Heart right ventricle (tissue), 16 donors: ENCODE results near the gene AP2A1. TPM values are rescaled to one million over a fixed set of nuclear protein-coding genes. Genes with fewer than 3 reads are reported as not detected.
A peak's percentile ranks its signal among the peaks of the same experiment; 100 is the strongest.

Experiments used
- ATAC-seq, 8 donors: fragments of 200-7000 bp; cut with Tn5 transposase; one replicate each; pipeline ENCODE4 v1.9.1; 2020; ENCODE audit warnings: mild to moderate bottlenecking in 8 of 8, moderate library complexity in 8 of 8, moderate number of reproducible peaks in 1 of 8
- DNase-seq, 2 donors: peaks; one replicate each; pipeline ENCODE4 v3.0.0-alpha.2; 2020
- H3K27ac ChIP-seq, 10 donors: fragments of 200-600 bp; sonication (generic) in 2 of 10; one replicate each; pipeline versions ENCODE4 v1.5.0 to v1.8.0; 2020 to 2022; ENCODE audit warnings: mild to moderate bottlenecking in 3 of 10
- H3K27me3 ChIP-seq, 7 donors: fragments of 200-600 bp; one replicate each; pipeline ENCODE4 v1.8.0; 2021 to 2022; ENCODE audit warnings: mild to moderate bottlenecking in 2 of 7
- H3K36me3 ChIP-seq, 9 donors: fragments of 200-600 bp; sonication (generic) in 1 of 9; one replicate each; pipeline versions ENCODE4 v1.5.0 to v1.8.0; 2020 to 2022; ENCODE audit warnings: mild to moderate bottlenecking in 2 of 9
- H3K4me1 ChIP-seq, 9 donors: fragments of 200-600 bp; sonication (generic) in 1 of 9; one replicate each; pipeline versions ENCODE4 v1.5.0 to v1.8.0; 2020 to 2022; ENCODE audit warnings: mild to moderate bottlenecking in 4 of 9
- H3K4me3 ChIP-seq, 10 donors: fragments of 200-600 bp; sonication (generic) in 2 of 10; one replicate each; pipeline versions ENCODE4 v1.5.0 to v1.8.0; 2020 to 2022; ENCODE audit warnings: mild to moderate bottlenecking in 7 of 10, moderate library complexity in 2 of 10
- H3K9me3 ChIP-seq, 11 donors: fragments of 200-600 bp in 10 of 11; sonication (generic) in 2 of 11; one replicate each; pipeline versions ENCODE4 v1.5.0 to v1.8.0; 2013 to 2022; ENCODE audit warnings: mild to moderate bottlenecking in 2 of 11, control low read depth in 1 of 11, moderate library complexity in 1 of 11
- CTCF ChIP-seq, 9 donors: fragments of 200-600 bp; sonication (generic) in 2 of 9; IDR thresholded peaks; one replicate each; pipeline versions ENCODE4 v1.5.0 to v1.8.0; 2021 to 2022; ENCODE audit warnings: antibody characterized with exemption in 9 of 9, mild to moderate bottlenecking in 5 of 9, moderate library complexity in 1 of 9
- WGBS, 2 donors: extraction: QIAGEN DNeasy Blood & Tissue Kit; methylation state at CpG; one replicate each; pipeline ENCODE4 v1.1.7; 2013; ENCODE audit warnings: inconsistent platforms in 1 of 2; 5-methylcytosine and 5-hydroxymethylcytosine counted together
- intact Hi-C, 10 donors: fragments of 100-400 bp; cut with DNase I; formaldehyde crosslinking; loops; one replicate each; pipeline versions ENCODE4 v1.11.1 to v1.14.2; 2022
- polyA plus RNA-seq, 2 donors: library from polyadenylated mRNA; stranded (reverse); fragments of 200-250 nt; gene quantifications; one replicate each; pipeline ENCODE4 v1.2.3, GENCODE V29; 2013
- total RNA-seq, 10 donors: library from RNA; stranded (reverse); fragmentation: NEBNext Ultra II Directional in 3 of 10; extraction: Animal tissue kit (Norgen Biotek cat#: 25700) in 3 of 10; gene quantifications; one replicate each; pipeline versions ENCODE4 v1.2.1 to v1.2.4, GENCODE V29; 2021 to 2023
- donor health status: Arrhythmogenic right ventricular cardiomyopathy.
- donor health status: ischemic (EF 13 %, LVEDD 7.1; RV severe dilation, severe dysfunction).
- donor health status: healthy with polysubstance abuse.
- donor health status: DM: no; HTN: yes; CAD: no.
- donor health status: DM: no; HTN: no; CAD: no.
- donor health status: ischemic (EF 25% LVEDD 6.9; RV normal size, moderate dysfunction).
- donor health status: ischemic (EF 25% LVEDD 5.7; RV mildly dilated, moderate dysfunction).
- donor health status: healthy.
- donor health status: DM: yes; HTN: yes; CAD: no.
- donor health status: Ischemic cardiomyopathy.
- donor health status: ischemic (EF 35%, LVEDD 5.7; RV mildly dilated, moderate dysfunction).
- donor health status: nonischemic (EF 11% LVEDD 7.7; RV severe dilation, severe dysfunction).
- donor health status: DM: yes; HTN: yes; CAD: no.
- donor health status: PGD.
- donor health status: ischemic (EF 29% LVEDD 5.4; RV normal size, mild dysfunction).
- donor health status: nonischemic (EF 23%, LVEDD 6.1; RV moderate dilation, normal function).

The AP2A1 gene
- total and polyA plus RNA-seq, 12 donors: 36.1 to 108 (median 62.6) TPM

GRCh38 chr19:49799271-49799797, 32.5 kb downstream of the AP2A1 start:
- Histone ChIP-seq H3K9me3 (no peaks in the 10 kb centered on the region), H3K27ac (no peak overlapping the region), H3K27me3 (no peaks in the 10 kb centered on the region), H3K4me1 (peaks cover 0 to 18% (median 5%) of the 10 kb centered on the region in 9 donors), H3K4me3 (no peak overlapping the region), H3K36me3 (peaks cover 0 to 100% (median 61%) of the 10 kb centered on the region in 9 donors)
- WGBS, 2 donors: 93 to 94% methylated on average over 28 of the region's 28 CpGs
- DNase-seq (no peak), ATAC-seq (no peak)
- TF ChIP-seq CTCF (IDR thresholded peaks at IDR 0.05): no peak
- intact Hi-C loops: no loop called here

DNA sequence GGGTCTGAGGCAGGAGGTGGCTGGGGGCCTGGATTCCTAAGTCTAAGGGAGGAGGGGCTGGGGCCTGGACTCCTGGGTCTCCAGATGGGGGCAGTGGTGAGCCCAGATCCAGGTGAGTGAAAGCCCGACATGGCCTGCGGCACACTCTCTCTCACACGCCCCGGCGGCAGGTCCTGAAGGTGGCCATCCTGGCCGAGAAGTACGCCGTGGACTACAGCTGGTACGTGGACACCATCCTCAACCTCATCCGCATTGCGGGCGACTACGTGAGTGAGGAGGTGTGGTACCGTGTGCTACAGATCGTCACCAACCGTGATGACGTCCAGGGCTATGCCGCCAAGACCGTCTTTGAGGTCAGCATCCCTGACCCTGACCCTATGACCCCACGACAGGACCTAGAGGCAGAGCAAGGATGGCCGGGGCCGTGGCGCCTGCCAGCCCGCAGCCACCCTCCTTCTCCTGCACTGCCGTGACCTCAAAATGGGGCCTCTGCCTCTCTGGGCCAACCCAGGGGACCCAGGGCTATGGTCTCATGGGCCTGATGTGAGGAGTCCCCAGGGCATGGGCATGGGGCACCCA, 33.1 kb downstream of the AP2A1 start:
- Histone ChIP-seq H3K36me3 (peaks cover 0 to 100% (median 56%) of the 10 kb centered on the region in 9 donors), H3K27me3 (no peaks in the 10 kb centered on the region), H3K9me3 (no peaks in the 10 kb centered on the region), H3K4me3 (no peak overlapping the region), H3K4me1 (peaks cover 0 to 18% (median 5%) of the 10 kb centered on the region in 9 donors), H3K27ac (no peak overlapping the region)
- intact Hi-C loops: loop anchor here in 2 of 10 donors (5.0 to 10.0 kb wide), 2 partner anchors 113 to 115 kb away; partner anchors contain the start of gene ADM5 (in 2 of the 2)
- TF ChIP-seq CTCF (IDR thresholded peaks at IDR 0.05): peak in 2 of 9 donors; percentile 15 to 19
- DNase-seq (no peak), ATAC-seq (no peak)
- WGBS, 2 donors: 94% methylated on average over 25 of the region's 25 CpGs

DNA sequence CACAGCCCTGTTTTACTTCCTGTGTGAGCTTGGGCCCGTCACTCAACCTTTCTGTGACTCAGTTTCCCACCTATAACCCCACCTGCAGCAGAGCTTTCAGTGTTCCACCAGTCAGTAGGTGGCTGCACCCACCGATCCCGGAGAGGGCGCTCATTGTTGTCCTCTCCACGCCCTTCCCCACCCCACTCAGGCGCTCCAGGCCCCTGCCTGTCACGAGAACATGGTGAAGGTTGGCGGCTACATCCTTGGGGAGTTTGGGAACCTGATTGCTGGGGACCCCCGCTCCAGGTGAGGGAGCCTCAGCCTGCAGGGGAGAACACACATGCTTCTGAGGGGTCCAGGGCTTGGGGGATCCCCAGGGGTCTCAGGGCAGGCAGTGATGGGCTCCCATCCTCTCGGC, 34.0 kb downstream of the AP2A1 start:
- intact Hi-C loops: loop anchor here in 2 of 10 donors (5.0 to 10.0 kb wide), 2 partner anchors 113 to 116 kb away; partner anchors contain the start of gene ADM5 (in 2 of the 2)
- WGBS, 2 donors: 97 to 98% methylated on average over 10 of the region's 10 CpGs
- no peak for TF ChIP-seq CTCF (IDR thresholded peaks at IDR 0.05)
- H3K27ac ChIP-seq: no peak overlapping the region
- no peaks in the 10 kb centered on the region for H3K9me3 ChIP-seq
- DNase-seq (no peak), ATAC-seq (no peak)
- no peak overlapping the region for H3K4me3 ChIP-seq
- peaks cover 0 to 18% (median 5%) of the 10 kb centered on the region in 9 donors for H3K4me1 ChIP-seq
- H3K27me3 ChIP-seq: no peaks in the 10 kb centered on the region
- peaks cover 0 to 100% (median 52%) of the 10 kb centered on the region in 9 donors for H3K36me3 ChIP-seq

- peak overlapping the region in 8 of 10 donors; percentile 25 to 67 (median 59) for H3K27ac ChIP-seq
- peak overlapping the region in 9 of 10 donors; percentile 12 to 53 (median 41) for H3K4me3 ChIP-seq
- no peaks in the 10 kb centered on the region for H3K27me3 ChIP-seq
- DNase-seq (no peak), ATAC-seq (peak in 2 of 8 donors; percentile 4 to 8)
- H3K4me1 ChIP-seq: peaks cover 0 to 18% (median 5%) of the 10 kb centered on the region in 9 donors
- WGBS, 2 donors: 79 to 83% methylated on average over 25 to 32 of the region's 32 CpGs
- no peak for TF ChIP-seq CTCF (IDR thresholded peaks at IDR 0.05)
- no peaks in the 10 kb centered on the region for H3K9me3 ChIP-seq
- H3K36me3 ChIP-seq: peaks cover 0 to 100% (median 48%) of the 10 kb centered on the region in 9 donors
- intact Hi-C loops: loop anchor here in 2 of 10 donors (5.0 to 10.0 kb wide), 2 partner anchors 114 to 117 kb away; partner anchors contain the start of gene ADM5 (in 2 of the 2)
These were observed 34.6 kb downstream of the AP2A1 start for GRCh38 chr19:49801401-49801888.
